Islet of Langerhans (tissue), 1 donor: ENCODE results near the gene GLOD5.

Experiments used
- FAIRE-seq: peaks from one replicate; lab custom pipeline; 2011; peaks lifted over from hg19 to GRCh38; lab: Jason Lieb, UNC

Gene GLOD5

GRCh38 chrX:48761674-48762471 is at the start of gene GLOD5:
Gene GLOD5, plus strand, starts transcription at chrX:48761747. Its CDS starts 44 bp downstream, at chrX:48761791.
- peak; percentile 21 for FAIRE-seq

DNA sequence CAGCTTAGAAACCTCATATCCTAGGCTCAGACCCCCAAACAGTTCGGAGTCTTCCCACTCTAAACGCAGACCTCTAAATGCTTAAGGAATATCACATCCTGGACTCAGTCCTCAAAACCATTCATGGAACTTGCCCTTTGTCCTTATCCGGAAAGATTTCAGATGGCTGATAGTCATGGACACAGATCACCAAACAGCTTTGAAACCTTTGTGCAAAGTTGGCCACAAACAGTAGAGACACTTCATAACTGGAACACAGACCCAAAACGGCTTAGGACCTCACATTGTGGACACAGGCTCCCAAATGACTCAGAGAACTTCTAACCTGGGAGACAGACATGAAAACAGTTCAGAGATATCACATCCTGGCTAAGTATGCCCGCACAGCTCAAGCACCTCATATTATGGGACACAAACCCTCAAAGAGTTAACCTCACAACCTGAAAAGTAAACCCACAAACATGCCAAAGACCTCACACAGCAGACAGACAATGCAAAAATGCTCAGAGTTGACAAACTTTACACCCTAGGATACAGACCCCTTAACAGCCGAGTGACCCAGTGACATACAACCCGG is 49.5 kb upstream of the GLOD5 start:
- FAIRE-seq: no peak

DNA sequence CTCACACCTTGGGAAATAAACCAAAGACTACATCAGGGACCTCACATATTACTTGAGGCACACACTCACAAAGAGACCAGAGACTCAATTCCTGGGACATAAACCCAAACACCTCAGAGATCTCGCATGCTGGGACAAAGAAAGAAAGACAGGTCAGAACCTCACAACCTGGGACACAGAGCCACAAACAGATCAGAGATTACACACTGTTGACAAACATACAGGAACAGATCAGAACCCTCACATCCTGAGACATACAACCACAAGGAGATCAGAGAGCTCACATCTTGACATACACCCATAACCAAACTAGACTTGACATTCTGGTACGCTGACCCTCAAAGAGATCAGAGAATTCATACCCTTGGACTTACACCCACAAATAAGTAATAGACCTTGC is 47.7 kb upstream of the GLOD5 start:
- FAIRE-seq: no peak

- no peak for FAIRE-seq
Observed at GRCh38 chrX:48714573-48714972, 47.0 kb upstream of the GLOD5 start.

GRCh38 chrX:48715072-48715471 is 46.5 kb upstream of the GLOD5 start:
- FAIRE-seq: no peak

GRCh38 chrX:48715876-48716502 is 45.6 kb upstream of the GLOD5 start:
- no peak for FAIRE-seq

DNA sequence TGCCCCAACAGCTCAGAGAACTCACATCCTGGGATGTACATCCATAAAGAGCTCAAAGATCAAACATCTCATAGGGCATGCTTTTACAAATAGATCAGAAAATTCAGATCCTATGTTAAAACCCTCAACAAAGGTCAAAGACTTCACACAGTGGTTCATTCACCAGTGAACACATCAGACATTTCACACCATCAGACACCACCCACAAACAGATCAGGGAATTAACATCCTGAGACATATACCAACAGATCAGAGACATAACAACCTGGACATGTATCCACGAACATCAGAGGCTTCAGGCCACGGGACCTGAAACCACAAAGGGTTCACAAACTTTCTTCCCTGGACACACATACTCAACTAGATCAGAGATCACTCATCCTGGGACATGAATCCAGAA is 41.6 kb upstream of the GLOD5 start:
- FAIRE-seq: no peak

GRCh38 chrX:48720577-48721250 is 40.8 kb upstream of the GLOD5 start:
- FAIRE-seq: no peak

GRCh38 chrX:48721916-48722315 is 39.6 kb upstream of the GLOD5 start:
- FAIRE-seq: no peak

DNA sequence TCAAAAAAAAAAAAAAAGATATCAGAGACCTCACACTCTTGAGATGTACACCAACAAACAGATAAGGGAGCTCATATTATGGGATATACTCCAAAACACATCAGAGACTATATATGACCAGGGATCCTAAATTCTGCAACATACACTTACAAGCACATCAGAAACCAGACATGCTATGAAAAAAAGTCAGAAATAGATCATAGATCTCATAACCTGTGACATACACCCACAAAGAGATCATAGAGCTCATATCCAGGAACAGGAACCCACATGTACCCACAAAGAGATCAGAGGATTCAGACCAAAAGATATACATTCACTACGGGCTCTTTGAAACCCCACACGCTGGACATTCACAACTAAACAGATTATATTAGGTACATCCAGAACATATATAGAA is 35.0 kb upstream of the GLOD5 start:
- no peak for FAIRE-seq

DNA sequence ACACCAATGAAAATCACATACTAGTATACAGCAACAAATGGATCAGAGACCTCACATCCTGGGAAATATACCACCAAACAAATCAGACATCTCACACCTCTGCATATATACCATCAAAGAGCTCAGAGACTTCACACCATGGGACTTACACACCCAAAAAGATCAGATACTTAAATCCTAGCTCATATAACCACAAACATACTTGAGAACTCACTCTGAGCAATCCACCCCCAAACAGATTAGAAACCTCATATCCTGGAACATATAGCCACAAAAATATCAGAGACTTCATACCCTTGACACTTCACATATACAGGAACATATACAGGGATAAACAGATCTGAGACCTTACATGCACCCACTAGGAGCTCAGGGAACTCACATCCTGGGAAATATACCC is 32.9 kb upstream of the GLOD5 start:
- no peak for FAIRE-seq

GRCh38 chrX:48736303-48736702 is 25.2 kb upstream of the GLOD5 start:
- no peak for FAIRE-seq

DNA sequence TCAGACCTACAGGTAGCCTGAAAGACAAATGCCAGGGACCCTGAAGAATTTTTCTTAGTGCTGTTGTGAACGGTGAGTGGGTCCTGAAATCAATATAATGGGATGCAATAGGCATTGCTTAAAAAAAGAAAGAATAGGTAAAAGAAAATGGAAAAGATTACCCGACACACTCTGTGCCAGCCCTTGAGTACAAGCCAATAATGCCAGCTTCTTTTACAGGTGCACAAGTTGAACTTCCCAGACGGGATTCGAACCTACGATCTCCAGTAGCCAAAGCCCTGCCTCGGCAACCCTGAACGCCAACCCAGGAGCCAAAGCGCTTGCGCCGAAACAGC is 24.7 kb upstream of the GLOD5 start:
- FAIRE-seq: no peak

DNA sequence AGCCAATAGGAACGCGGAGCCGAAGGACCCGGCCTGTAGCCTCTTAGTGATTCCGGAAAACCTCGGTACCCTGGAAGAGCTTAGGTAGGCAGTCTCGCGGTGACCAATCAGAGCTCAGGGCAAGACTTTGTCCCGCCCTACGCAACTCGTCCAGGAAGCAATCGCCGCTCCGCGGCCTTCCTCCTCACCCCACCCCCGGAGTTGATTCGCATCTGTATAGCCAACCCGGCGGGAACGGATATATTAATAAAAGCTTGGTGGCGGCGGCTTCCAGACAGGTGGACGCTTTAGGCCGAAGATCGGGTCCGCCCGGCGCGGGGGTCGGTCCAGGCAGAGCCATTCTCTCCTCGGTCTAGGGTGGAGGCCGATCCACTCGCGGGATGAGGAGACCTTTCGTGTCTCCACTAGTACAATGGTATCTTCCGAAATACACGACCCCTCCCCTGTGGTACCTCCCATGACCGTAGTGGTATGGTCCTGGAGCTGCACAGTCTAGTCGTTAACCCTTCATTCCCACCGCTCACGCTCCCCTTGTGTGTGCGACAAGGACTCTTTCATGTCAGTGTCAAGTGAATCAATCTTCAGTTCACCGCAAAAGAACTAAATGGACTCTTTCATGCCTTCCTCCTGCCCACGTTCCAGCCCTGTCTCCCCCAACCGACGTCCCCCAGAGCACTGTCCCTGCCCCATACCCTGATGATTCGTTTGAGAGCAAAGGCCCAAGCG is 24.2 kb upstream of the GLOD5 start:
- FAIRE-seq: peak; percentile 76

- FAIRE-seq: no peak
Observed at GRCh38 chrX:48737940-48738339, 23.6 kb upstream of the GLOD5 start.

DNA sequence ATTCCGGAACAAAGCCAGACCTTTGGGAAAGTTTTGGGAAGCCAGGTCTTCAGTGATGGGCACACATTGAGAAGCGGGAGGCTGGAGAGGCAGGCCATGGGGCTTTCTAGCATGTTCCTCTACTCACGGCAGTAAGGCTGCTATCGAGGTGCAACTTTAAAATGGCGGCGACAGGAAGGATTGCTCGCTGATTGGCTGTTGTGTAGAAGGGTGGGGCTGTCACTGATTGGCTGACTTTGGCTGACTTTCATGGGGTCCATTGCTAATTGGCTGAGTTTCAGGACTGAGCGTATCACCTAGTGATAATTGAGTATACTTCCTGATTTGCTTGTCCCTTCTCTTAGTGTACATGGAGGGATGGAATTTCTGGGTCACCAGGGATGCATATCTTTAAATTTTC is 19.7 kb upstream of the GLOD5 start:
- FAIRE-seq: no peak

DNA sequence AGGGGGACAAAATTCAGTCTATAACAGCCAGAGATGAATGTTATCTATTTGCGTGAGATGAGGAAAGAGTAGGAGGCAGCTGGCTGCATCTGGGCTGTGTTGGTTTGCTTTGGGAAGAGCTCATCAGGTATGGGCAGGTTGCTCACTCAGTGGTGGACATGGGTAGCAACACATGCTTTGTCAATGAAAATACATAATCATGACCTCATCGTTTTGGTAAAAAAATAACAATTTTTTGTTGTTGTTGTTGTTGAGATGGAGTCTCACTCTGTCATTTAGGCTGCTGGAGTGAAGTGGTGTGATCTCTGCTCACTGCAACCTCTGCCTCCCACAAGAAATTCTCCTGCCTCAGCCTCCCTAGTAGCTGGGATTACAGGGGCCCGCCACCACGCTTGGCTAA is 16.3 kb upstream of the GLOD5 start:
- FAIRE-seq: no peak

GRCh38 chrX:48747415-48748016 is 14.0 kb upstream of the GLOD5 start:
- no peak for FAIRE-seq

GRCh38 chrX:48749182-48749581 is 12.4 kb upstream of the GLOD5 start:
- FAIRE-seq: no peak

GRCh38 chrX:48751343-48751742 is 10.2 kb upstream of the GLOD5 start:
- FAIRE-seq: no peak

DNA sequence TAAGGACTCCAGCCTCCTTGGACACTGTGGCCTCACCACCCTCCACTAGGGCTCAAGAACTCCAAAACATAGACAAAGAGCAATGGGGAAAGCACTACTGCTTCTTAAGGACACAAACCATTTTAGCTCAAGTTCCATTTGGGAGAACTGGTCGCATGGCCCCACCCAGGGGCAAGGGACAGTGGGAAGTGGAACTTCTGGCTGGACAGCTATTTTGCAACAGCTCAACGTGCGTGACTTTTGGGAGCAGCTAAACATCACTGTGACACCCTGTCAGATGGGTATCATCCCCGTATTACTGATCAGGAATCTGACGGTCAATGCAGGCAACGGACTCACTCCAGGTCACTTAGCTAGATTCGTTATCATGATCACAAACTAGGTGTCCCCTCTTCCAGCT is 9.0 kb upstream of the GLOD5 start:
- FAIRE-seq: no peak

GRCh38 chrX:48753708-48754228 is 7.8 kb upstream of the GLOD5 start:
- no peak for FAIRE-seq
